Activated B cell treated with CpG ODN at 0.5 μM for 24 hours (primary cell): Measurements from ENCODE around the gene PMEL. TPM values are rescaled to one million over a fixed set of nuclear protein-coding genes. Genes with fewer than 3 reads are reported as not detected.

Experiments
- ATAC-seq: fragments of 200-7000 bp; cut with Tn5 transposase; one replicate; pipeline ENCODE4 v1.10.0; 2021; ENCODE audit warnings: low read depth, mild to moderate bottlenecking, moderate library complexity
- CTCF ChIA-PET: fragments of 350-600 bp; sonication (Branson Sonifier 250); formaldehyde crosslinking; loops from one replicate; lab custom pipeline; 2021; ENCODE audit warnings: antibody characterized with exemption; lab: Charles Lee
- POLR2A ChIA-PET: fragments of 350-600 bp; sonication (Branson Sonifier 250); formaldehyde crosslinking; loops from one replicate; lab custom pipeline; 2021; ENCODE audit warnings: antibody characterized with exemption; lab: Charles Lee
- DNase-seq: peaks from one replicate; pipeline ENCODE4 v3.0.0; 2022
- H3K27ac Mint-ChIP-seq: one replicate; pipeline ENCODE4 v1.8.0; 2020; ENCODE audit warnings: mixed read lengths
- H3K27me3 Mint-ChIP-seq: one replicate; pipeline ENCODE4 v1.8.0; 2021; ENCODE audit warnings: mixed read lengths
- H3K36me3 Mint-ChIP-seq: one replicate; pipeline ENCODE4 v1.8.0; 2021; ENCODE audit warnings: low read depth, mixed read lengths
- H3K4me1 Mint-ChIP-seq: one replicate; pipeline ENCODE4 v1.8.0; 2021; ENCODE audit warnings: mixed read lengths
- H3K4me3 Mint-ChIP-seq: one replicate; pipeline ENCODE4 v1.8.0; 2020; ENCODE audit warnings: mild to moderate bottlenecking, mixed read lengths
- H3K9me3 Mint-ChIP-seq: one replicate; pipeline ENCODE4 v1.8.0; 2020; ENCODE audit warnings: mixed read lengths
- CTCF ChIP-seq: fragments of 200-600 bp; IDR thresholded peaks from one replicate; pipeline ENCODE4 v1.8.0; 2022; ENCODE audit warnings: antibody characterized with exemption, mild to moderate bottlenecking
- intact Hi-C: fragments of 100-400 bp; cut with micrococcal nuclease; formaldehyde crosslinking; loops from one replicate; pipeline ENCODE4 v1.15.1; 2024
- total RNA-seq: library from RNA; stranded (reverse); gene quantifications from 2 replicates; pipeline ENCODE4 v1.2.3, GENCODE V29; 2022

PMEL gene
- total RNA-seq, 1 donor from 2014 or later, result not detected

DNA sequence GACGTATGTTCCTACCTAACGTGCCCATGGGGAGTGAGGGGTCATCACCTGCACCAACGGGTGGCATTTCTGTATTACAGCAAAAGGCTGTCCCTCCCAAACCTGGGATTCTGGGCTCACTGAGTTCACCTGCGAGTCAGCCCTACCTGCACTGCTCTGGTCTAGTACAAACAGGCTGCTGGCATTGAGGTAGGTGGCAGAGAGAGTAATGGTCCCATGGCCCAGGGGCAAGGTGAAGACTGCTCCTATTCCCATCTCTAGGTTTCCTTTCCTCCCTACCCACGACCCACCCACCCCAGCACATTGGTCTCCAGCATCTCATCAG is 31.7 kb upstream of the PMEL start:
- ATAC-seq (peak; percentile 22), DNase-seq (no peak)
- Mint-ChIP-seq H3K27ac (no peak overlapping the region), H3K9me3 (no peaks in the 10 kb centered on the region), H3K4me3 (peak overlapping the region; percentile 78), H3K36me3 (peaks cover 21% of the 10 kb centered on the region), H3K27me3 (no peaks in the 10 kb centered on the region), H3K4me1 (peaks cover 21% of the 10 kb centered on the region)
- intact Hi-C loops, result loop anchor here (1.0 to 2.0 kb wide), 2 partner anchors 10 to 121 kb away; partner anchors contain the start of gene ZC3H10
- POLR2A ChIA-PET, result interaction anchor here (0.5 to 3.3 kb wide), 4 partner anchors 23 to 691 kb away, joined by 4 to 14 read pairs (median 4); partner anchors contain the start of genes DNAJC14, PTGES3 and RAB5B
- CTCF ChIA-PET, result interaction anchor here (0.6 to 3.3 kb wide), 7 partner anchors 8 to 259 kb away, joined by 3 to 19 read pairs (median 4); partner anchors contain the start of gene RAB5B
- TF ChIP-seq CTCF, result no peak

DNA sequence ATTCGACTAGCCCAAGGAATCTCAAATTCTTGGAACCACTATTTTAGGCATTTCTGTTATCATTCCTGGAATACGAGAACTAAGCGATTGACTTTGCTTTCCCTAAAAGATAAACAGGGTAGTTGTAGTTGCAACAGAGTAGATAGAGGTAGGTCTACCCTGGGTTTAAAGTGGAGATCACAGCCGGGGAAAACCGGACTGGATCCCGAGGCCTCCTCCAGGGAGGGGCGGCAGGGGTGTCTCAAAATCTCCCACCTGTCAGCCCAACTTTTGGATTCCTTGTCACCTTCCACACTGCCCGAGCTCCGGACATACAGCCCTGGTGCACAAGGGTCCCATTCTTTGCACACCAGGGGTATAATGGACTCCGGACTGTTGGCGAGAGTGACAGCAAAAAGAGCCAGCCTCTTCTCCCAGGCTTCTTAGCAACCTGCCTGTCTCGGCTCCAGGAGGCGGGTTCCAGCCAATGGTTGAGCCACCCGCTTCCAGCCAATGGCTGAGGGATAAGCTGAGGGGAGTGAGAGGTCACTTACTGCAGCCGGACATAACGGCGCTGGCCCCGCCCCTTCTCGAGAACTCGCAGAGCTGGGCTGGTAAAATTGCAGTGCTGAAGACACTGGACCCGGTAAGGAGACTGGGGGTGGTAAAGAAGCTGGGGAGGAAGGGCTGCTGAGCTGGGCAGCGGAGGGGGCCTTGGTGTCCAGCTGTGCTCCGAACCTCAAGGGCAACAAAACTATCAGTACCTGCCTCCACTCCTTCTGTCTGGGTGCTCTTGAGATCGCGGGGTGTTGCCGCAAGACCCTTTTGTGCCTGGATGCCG is 31.1 kb upstream of the PMEL start, which contains the start of gene SUOX:
TSS of gene SUOX (plus strand) at position 562 of the 820 bp plus-strand sequence. CDS start 4,946 bp downstream, outside the sequence.
- CTCF ChIA-PET, result interaction anchor here (0.6 to 3.3 kb wide), 20 partner anchors 9 to 259 kb away, joined by 3 to 26 read pairs (median 4); partner anchors contain the start of genes PA2G4, RAB5B and SMARCC2
- intact Hi-C loops, result loop anchor here (1.0 to 2.0 kb wide), 6 partner anchors 10 to 192 kb away; partner anchors contain the start of genes PA2G4, RPS26, SMARCC2 and ZC3H10
- ATAC-seq, result peak; percentile 75

DNA sequence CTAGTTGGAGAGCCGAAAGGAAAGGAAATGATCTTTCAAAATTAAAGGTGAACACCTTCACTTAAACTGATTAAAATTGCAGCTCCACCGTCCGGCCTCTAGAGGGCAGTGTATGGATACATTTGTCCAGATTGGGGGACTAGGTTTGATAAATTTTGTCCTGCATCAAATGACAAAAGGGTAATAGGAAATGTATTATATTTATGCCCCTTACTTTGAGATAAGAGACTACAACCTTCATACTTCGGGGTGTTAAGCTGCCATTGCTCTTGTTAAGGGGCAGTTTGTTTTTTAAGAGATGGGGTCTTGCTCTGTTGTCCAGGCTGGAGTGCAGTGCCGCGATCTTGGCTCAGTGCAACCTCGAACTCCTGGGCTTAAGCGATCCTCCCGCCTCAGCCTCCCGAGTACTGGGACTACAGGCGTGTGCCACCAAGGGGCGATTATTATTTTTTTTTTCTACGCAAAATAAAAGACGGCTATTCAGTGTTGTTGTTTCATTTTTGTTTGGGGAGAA is 30.4 kb upstream of the PMEL start:
- H3K27ac Mint-ChIP-seq, result peak overlapping the region; percentile 18
- peaks cover 33% of the 10 kb centered on the region for H3K36me3 Mint-ChIP-seq
- no peak for DNase-seq
- no peaks in the 10 kb centered on the region for H3K9me3 Mint-ChIP-seq
- peak; percentile 61 for ATAC-seq
- ChIA-PET CTCF (interaction anchor here (0.8 to 3.3 kb wide), 24 partner anchors 10 to 257 kb away, joined by 3 to 26 read pairs (median 4); partner anchors contain the start of genes PA2G4, RAB5B, RPL41 and SMARCC2), POLR2A (interaction anchor here (0.6 to 3.3 kb wide), 10 partner anchors 11 to 381 kb away, joined by 3 to 18 read pairs (median 5); partner anchors contain the start of genes ITGA7, PA2G4, RAB5B and SMARCC2)
- H3K4me3 Mint-ChIP-seq, result peak overlapping the region; percentile 78
- no peaks in the 10 kb centered on the region for H3K27me3 Mint-ChIP-seq
- intact Hi-C loops, result loop anchor here (1.0 to 2.0 kb wide), 5 partner anchors 33 to 193 kb away; partner anchors contain the start of genes PA2G4, RPS26, SMARCC2 and ZC3H10
- no peak for TF ChIP-seq CTCF
- H3K4me1 Mint-ChIP-seq, result peaks cover 21% of the 10 kb centered on the region

More for the DNA sequence above, 31.1 kb upstream of the PMEL start, which contains the start of gene SUOX:
- Mint-ChIP-seq H3K9me3 (no peaks in the 10 kb centered on the region), H3K4me1 (peaks cover 21% of the 10 kb centered on the region), H3K27ac (peak within 1 kb of the TSS; percentile 18), H3K36me3 (peaks cover 27% of the 10 kb centered on the region), H3K4me3 (peak within 1 kb of the TSS; percentile 78), H3K27me3 (no peaks in the 10 kb centered on the region)
- DNase-seq, result no peak
- POLR2A ChIA-PET, result interaction anchor here (0.6 to 3.3 kb wide), 8 partner anchors 10 to 289 kb away, joined by 3 to 18 read pairs (median 8); partner anchors contain the start of genes DNAJC14, ITGA7, PA2G4 and RAB5B
- no peak for TF ChIP-seq CTCF

- H3K4me1 Mint-ChIP-seq, result peaks cover 21% of the 10 kb centered on the region
- ATAC-seq (no peak), DNase-seq (no peak)
- H3K27ac Mint-ChIP-seq, result no peak overlapping the region
- H3K36me3 Mint-ChIP-seq, result peaks cover 42% of the 10 kb centered on the region
- no peak for TF ChIP-seq CTCF
- CTCF ChIA-PET, result interaction anchor here (0.8 to 3.3 kb wide), 23 partner anchors 10 to 256 kb away, joined by 3 to 26 read pairs (median 4); partner anchors contain the start of genes PA2G4, RAB5B, RPL41 and SMARCC2
- POLR2A ChIA-PET, result interaction anchor here (1.0 to 3.3 kb wide), 4 partner anchors 12 to 257 kb away, joined by 3 to 18 read pairs (median 10); partner anchors contain the start of genes RAB5B and ZC3H10
- intact Hi-C loops, result no loop called here
- no peaks in the 10 kb centered on the region for H3K9me3 Mint-ChIP-seq
- no peak overlapping the region for H3K4me3 Mint-ChIP-seq
- no peaks in the 10 kb centered on the region for H3K27me3 Mint-ChIP-seq
Observed at GRCh38 chr12:55995366-55995765, 29.5 kb upstream of the PMEL start.
